HS-27A (cell line): ENCODE results near the gene ADAT2.

ENCODE experiments used
- DNase-seq: peaks from one replicate; pipeline ENCODE4 v3.0.0-alpha.2; 2012; ENCODE audit warnings: low read depth, missing footprints

ADAT2 gene

DNA sequence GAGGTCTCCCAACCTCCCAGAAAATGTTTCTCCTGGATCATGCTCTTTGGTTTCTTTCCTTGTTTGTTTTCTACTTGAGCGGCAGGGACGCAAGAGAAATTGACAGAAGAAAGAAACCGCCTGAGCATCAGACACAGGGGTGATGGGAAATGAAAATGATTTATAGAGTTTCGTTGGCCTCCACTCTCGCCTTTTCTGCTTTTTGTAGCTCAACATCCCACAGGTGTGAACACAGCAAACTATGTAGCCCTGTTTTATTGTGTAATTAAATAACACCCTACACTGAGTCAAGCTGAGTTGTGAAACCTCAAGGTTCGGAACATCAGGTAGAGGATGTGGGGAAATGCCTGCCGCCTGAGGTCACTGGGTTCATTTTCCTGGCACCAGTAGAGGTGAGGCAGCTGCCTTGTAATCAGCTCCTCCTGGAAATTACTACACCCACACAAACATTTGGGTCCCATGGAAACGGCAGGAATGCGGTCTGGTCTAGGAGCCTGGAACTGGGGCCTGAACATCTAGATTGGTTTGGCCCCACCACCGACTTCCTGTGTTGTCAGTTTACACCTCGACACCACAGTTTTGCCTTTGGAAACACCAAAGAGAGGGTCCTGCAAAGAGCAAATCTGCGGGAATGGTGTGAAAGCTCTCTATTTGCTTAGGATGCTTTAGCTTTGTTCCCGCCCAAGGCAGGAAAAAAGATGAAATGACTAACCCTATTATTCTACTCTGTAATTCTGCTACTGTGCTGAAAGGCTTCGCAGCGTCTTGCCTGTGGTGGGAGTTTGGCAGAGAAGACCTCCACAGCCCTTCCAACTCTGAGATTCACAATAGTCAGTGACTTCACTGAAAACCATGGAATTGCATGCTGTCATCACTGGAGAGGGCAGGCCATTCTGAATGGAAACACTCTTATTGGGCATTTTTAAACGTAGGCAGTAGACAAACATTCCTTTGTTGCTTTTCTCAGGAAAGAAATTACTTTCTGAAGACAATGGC is 53.0 kb downstream of the ADAT2 start:
- DNase-seq, result no peak

DNA sequence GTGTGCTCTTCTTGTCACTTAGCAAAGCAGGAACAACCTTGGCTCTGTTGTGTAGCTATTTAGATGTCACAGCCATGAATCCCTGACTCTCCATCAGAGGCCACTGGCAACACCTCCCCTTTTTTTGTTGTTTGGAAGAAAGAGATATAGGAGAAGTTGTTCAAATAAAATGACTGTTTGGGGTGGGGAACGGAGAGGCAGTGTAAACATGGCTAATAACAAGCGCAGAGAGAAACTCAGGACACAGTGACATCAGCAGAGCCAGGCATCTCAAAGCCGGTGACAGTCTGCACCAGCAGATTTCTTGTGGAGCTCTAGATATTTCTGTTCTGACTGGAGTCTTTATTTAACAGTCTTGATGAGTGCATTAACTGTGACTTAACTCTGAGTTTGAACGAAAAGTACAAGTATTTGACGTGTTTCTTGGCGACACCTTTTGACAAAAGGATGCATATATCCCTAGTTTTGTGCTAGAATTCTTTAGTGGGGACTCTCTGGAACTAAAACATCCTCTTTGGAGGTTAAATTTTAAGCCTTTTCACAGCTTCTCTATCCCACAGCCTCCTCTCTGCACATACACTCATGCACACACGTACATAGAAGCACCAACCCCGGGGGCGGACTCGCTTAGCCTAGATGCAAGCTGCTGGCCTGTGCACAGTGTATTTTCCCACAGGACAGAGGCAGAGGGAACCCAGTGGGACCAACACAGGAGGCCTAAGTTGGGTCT is 53.8 kb downstream of the ADAT2 start:
- DNase-seq, result no peak

DNA sequence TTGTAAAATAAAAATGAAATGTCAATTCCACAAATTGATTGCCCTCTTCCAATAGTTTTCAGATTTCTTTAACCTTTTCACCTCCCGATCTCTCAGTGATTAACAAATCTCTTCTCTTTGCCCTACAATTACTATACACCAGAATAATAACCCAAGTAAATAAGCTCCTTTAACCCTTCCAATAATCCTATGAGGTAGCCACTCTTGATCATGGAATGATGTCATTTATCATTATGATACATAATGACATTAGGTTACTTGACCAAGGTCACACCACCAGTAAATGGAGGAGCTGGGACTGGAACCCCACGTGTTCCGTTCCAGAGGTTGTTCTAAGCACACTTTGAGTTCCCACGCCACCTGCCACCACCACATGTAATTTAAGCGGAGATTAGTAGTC is 54.8 kb downstream of the ADAT2 start:
- no peak for DNase-seq

DNA sequence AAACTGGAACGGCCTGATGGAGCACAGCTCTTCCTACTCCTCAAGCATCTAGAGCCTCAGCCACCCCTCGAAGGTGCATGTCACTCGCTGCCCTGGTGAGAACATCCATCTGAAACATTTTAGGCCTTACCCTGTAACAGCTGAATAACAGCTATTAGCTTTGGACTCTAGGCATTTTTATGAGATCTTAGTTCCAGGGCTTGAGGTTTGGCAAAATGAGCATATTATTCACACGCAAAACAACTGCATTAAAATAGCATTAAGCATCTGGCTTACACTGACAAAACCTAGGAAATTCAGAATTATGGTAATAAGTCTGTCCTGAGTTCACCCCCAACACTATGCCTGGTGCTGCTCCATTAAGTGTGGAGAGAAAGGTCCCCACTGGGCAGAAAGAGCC is 56.1 kb downstream of the ADAT2 start:
- no peak for DNase-seq

DNA sequence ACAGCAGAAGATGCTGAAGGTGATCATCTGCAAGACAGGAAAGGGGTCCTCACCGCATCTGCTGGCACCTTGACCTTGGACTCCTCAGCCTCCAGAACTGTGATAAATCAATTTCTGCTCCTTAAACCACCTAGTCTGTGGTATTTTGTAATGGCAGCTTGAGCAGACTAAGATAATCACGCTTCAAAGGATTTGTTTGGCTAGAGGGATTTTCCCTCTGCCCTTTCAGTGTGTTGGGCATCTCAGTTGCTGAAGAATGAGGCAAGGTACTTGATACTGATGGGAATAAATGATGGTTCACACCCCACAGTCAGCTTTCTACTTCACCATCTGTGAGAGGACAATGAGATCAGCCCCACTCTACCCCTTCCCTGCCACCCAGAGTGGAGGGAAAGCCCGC is 60.2 kb downstream of the ADAT2 start:
- DNase-seq, result no peak

DNA sequence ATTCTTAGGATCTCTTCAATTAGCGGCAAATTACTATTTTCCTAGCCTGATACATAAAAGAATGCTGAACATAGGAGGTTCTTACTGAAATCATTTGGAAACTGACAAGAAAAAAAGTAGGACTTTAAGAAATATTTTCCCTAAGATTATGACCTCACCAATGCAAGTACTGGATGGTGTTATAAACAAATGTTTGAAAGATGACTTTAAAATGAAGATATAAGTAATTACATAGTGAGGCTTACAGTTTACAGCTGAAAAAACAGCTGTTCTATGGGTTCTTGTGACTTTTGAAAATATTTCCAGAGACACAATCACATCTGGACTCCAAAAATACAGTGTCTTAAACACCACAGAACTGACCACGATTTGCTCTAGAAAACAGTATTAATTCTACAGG is 64.9 kb downstream of the ADAT2 start:
- DNase-seq, result no peak

DNA sequence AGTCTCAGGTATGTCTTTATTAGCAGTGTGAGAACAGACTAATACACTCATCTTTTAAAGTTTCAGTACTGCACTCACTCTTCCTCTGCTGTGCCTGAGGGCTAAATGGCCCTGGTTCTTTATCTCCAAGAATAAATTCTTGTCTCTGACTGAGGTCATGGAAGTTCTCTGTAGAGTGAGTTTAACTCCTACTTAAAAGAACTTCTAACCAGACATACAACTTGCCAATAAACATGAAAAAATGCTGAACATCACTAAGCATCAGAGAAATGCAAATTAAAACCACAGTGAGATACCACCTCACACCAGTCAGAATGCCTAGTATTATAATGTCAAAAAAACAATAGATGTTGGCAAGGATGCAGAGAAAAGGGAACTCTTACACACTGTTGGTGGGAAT is 73.6 kb downstream of the ADAT2 start:
- no peak for DNase-seq

DNA sequence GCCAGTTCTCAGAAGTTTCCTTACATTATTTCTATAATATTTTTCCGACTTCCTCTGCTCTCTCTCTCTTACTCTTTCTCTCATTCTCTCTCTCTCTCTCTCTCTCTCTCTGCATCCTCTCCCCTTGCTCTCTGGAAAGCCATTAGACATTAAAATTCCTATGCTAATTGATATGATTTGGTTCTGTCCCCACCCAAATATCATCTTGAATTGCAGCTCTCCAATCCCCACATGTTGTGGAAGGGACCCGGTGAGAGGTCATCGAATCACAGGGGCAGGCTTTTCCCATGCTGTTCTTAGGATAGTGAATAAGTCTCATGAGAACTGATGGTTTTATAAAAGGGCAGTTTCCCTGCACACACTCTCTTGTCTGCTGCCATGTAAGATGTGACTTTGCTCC is 74.1 kb downstream of the ADAT2 start:
- no peak for DNase-seq

DNA sequence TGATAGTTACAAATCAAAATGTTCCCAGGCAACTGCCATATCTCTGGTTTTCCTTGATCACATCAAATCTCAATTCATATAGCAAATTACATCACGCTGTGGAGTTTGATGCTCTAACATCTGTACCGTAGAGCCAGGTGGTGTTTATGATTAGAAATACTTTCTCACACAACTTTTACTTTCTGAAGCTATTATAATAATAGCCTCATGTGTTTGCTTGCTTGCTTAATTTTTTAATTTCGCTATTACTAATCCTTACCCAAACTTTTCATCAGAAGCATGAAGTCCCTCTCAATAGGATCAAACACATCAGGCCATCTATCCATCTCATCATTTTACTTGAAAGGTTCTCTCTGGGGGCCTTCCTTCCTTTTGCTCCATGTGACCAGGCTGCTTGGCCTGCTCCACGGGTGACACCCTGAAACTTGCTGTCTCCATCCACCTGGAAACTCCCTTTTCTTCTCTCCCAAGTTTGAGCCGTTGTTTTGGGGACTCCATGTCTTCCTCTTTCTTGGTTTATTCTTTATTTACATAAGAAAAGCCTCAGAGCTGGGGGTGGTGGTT is 75.4 kb downstream of the ADAT2 start:
- no peak for DNase-seq

DNA sequence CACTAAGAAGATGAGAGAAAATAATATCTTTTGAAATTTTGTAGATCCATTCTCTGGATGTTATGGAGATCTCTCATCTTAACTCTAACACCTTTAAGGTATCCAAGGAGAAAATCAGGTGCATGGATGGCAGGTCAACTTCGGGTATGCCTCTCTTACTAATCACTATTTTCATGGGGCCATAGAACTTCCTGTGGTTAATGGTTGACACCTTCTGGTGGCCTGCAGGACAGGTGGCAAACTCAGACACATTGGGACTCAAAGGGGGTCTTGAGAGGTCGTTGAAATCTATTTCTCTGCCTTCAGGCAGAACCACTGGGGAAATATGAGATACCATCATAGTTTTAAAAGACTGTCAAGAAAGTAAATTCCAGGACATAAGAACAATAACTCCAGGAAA is 76.5 kb downstream of the ADAT2 start:
- DNase-seq, result no peak
